ENCODE results near the gene ZBED4. TPM values are rescaled to one million over a fixed set of nuclear protein-coding genes. Genes with fewer than 3 reads are reported as not detected.

Gene ZBED4
- total and polyA plus RNA-seq, 12 donors, result 2.6 to 5.9 (median 4.2) TPM

- TF ChIP-seq, protein P1, sequence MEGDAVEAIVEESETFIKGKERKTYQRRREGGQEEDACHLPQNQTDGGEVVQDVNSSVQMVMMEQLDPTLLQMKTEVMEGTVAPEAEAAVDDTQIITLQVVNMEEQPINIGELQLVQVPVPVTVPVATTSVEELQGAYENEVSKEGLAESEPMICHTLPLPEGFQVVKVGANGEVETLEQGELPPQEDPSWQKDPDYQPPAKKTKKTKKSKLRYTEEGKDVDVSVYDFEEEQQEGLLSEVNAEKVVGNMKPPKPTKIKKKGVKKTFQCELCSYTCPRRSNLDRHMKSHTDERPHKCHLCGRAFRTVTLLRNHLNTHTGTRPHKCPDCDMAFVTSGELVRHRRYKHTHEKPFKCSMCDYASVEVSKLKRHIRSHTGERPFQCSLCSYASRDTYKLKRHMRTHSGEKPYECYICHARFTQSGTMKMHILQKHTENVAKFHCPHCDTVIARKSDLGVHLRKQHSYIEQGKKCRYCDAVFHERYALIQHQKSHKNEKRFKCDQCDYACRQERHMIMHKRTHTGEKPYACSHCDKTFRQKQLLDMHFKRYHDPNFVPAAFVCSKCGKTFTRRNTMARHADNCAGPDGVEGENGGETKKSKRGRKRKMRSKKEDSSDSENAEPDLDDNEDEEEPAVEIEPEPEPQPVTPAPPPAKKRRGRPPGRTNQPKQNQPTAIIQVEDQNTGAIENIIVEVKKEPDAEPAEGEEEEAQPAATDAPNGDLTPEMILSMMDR (IDR thresholded peaks at IDR 0.05), result no peak
- Histone ChIP-seq H3K4me3 (peak overlapping the region; percentile 42 to 90 (median 78)), H3K27ac (peak overlapping the region in 9 of 10 donors; percentile 72 to 91 (median 86)), H3K9me3 (peaks cover 0 to 7% (median 0%) of the 10 kb centered on the region in 11 donors), H3K4me1 (peaks cover 12 to 56% (median 45%) of the 10 kb centered on the region in 9 donors), H3K36me3 (peaks cover 3 to 40% (median 25%) of the 10 kb centered on the region in 9 donors), H3K27me3 (no peaks in the 10 kb centered on the region)
- no peak for DNase-seq
- peak in 6 of 8 donors; percentile 2 to 32 (median 24) for ATAC-seq
- intact Hi-C loops (cut with DNase I), result loop anchor here in 1 of 10 donors (2.0 kb wide), 1 partner anchor 27 kb away; the partner anchor contains the start of gene ZBED4
- WGBS, 2 donors, result 7 to 9% methylated on average over 31 of the region's 31 CpGs
Measured at GRCh38 chr22:49825944-49826602, 27.6 kb upstream of the ZBED4 start.

GRCh38 chr22:49826603-49827270 lies 26.9 kb upstream of the ZBED4 start:
- Histone ChIP-seq H3K4me3 (peak overlapping the region; percentile 42 to 90 (median 78)), H3K4me1 (peaks cover 9 to 50% (median 38%) of the 10 kb centered on the region in 9 donors), H3K27me3 (no peaks in the 10 kb centered on the region), H3K9me3 (peaks cover 0 to 7% (median 0%) of the 10 kb centered on the region in 11 donors), H3K36me3 (peaks cover 3 to 34% (median 22%) of the 10 kb centered on the region in 9 donors), H3K27ac (peak overlapping the region; percentile 24 to 91 (median 86))
- 0% methylated on average over 67 to 86 of the region's 86 CpGs for WGBS, 2 donors
- TF ChIP-seq, protein P1 (IDR thresholded peaks at IDR 0.05), result peak in 1 of 9 donors; percentile 5
- peak; percentile 36 to 59 for DNase-seq
- peak; percentile 50 to 73 (median 56) for ATAC-seq
- intact Hi-C loops (cut with DNase I), result loop anchor here in 1 of 10 donors (2.0 kb wide), 1 partner anchor 26 kb away; the partner anchor contains the start of gene ZBED4

- TF ChIP-seq, protein P1 (IDR thresholded peaks at IDR 0.05), result no peak
- Histone ChIP-seq H3K27ac (peak overlapping the region; percentile 24 to 91 (median 86)), H3K4me1 (peaks cover 8 to 43% (median 32%) of the 10 kb centered on the region in 9 donors), H3K4me3 (peak overlapping the region; percentile 42 to 90 (median 78)), H3K27me3 (no peaks in the 10 kb centered on the region), H3K9me3 (peaks cover 0 to 7% (median 0%) of the 10 kb centered on the region in 11 donors), H3K36me3 (peaks cover 3 to 28% (median 16%) of the 10 kb centered on the region in 9 donors)
- no peak for DNase-seq
- intact Hi-C loops (cut with DNase I), result loop anchor here in 1 of 10 donors (2.0 kb wide), 1 partner anchor 25 kb away; the partner anchor contains the start of gene ZBED4
- peak in 3 of 8 donors; percentile 9 to 19 (median 18) for ATAC-seq
- 1% methylated on average over 66 to 103 of the region's 110 CpGs for WGBS, 2 donors
Measured at GRCh38 chr22:49827271-49827852, 26.3 kb upstream of the ZBED4 start.
